Measurements from ENCODE around the gene L1TD1. TPM values are rescaled to one million over a fixed set of nuclear protein-coding genes. Genes with fewer than 3 reads are reported as not detected.
"Not testable (repeated sequence)": the region's sequence is repeated elsewhere in the genome, so short reads cannot be mapped to it uniquely, and the experiment has no call there.

L1TD1 gene
- total RNA-seq, 2 donors from 2014 or later, result 0.52 TPM; not detected in 1

DNA sequence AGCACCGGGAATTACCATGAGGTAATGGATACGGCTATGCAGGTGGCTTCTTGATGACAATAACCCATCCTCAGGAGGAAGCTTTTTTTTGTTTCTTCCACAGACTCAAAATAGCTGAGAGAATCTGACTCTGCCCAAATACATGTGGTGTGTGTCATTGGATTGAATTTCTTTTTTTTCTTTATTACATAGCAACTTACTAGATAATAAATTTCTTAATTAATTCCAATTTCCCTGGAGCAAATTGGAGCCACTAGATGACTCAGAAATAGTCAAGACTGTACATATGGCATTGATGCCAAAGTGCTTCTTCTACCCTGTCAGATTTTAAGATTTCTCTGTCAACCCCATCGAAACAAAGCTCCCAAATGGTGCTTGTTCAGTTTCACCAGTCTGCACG, 42.7 kb downstream of the L1TD1 start:
- Histone ChIP-seq H3K36me3 (replicated peaks in 1 of 2; ENCODE audit: insufficient read depth in 1 of 2, low read depth in 2 of 2) (no peaks in the 10 kb centered on the region), H3K27me3 (no peaks in the 10 kb centered on the region), H3K4me1 (peaks cover 12% of the 10 kb centered on the region), H3K9me3 (no peaks in the 10 kb centered on the region), H3K4me3 (no peak overlapping the region), H3K27ac (no peak overlapping the region)
- WGBS, 2 donors, result 93 to 96% methylated on average over 4 of the region's 4 CpGs
- intact Hi-C loops (cut with DNase I), result no loop called here
- TF ChIP-seq POLR2A (IDR thresholded peaks at IDR 0.05), result no peak
- TF ChIP-seq, protein P1, sequence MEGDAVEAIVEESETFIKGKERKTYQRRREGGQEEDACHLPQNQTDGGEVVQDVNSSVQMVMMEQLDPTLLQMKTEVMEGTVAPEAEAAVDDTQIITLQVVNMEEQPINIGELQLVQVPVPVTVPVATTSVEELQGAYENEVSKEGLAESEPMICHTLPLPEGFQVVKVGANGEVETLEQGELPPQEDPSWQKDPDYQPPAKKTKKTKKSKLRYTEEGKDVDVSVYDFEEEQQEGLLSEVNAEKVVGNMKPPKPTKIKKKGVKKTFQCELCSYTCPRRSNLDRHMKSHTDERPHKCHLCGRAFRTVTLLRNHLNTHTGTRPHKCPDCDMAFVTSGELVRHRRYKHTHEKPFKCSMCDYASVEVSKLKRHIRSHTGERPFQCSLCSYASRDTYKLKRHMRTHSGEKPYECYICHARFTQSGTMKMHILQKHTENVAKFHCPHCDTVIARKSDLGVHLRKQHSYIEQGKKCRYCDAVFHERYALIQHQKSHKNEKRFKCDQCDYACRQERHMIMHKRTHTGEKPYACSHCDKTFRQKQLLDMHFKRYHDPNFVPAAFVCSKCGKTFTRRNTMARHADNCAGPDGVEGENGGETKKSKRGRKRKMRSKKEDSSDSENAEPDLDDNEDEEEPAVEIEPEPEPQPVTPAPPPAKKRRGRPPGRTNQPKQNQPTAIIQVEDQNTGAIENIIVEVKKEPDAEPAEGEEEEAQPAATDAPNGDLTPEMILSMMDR (IDR thresholded peaks at IDR 0.05), result no peak
- ATAC-seq (no peak), DNase-seq (no peak)

GRCh38 chr1:62237950-62238374, 43.3 kb downstream of the L1TD1 start:
- Histone ChIP-seq H3K36me3 (replicated peaks in 1 of 2; ENCODE audit: insufficient read depth in 1 of 2, low read depth in 2 of 2) (no peaks in the 10 kb centered on the region), H3K9me3 (no peaks in the 10 kb centered on the region), H3K27ac (no peak overlapping the region), H3K4me3 (no peak overlapping the region), H3K4me1 (peaks cover 12% of the 10 kb centered on the region), H3K27me3 (no peaks in the 10 kb centered on the region)
- DNase-seq (no peak), ATAC-seq (no peak)
- TF ChIP-seq, protein P1 (IDR thresholded peaks at IDR 0.05), result no peak
- no peak for TF ChIP-seq POLR2A (IDR thresholded peaks at IDR 0.05)
- intact Hi-C loops (cut with DNase I), result no loop called here
- 75 to 83% methylated on average over 8 of the region's 8 CpGs for WGBS, 2 donors

GRCh38 chr1:62238507-62238906, 43.9 kb downstream of the L1TD1 start:
- Histone ChIP-seq H3K4me1 (peaks cover 12% of the 10 kb centered on the region), H3K9me3 (no peaks in the 10 kb centered on the region), H3K27ac (no peak overlapping the region), H3K27me3 (no peaks in the 10 kb centered on the region), H3K4me3 (no peak overlapping the region), H3K36me3 (replicated peaks in 1 of 2; ENCODE audit: insufficient read depth in 1 of 2, low read depth in 2 of 2) (no peaks in the 10 kb centered on the region)
- DNase-seq (no peak), ATAC-seq (no peak)
- intact Hi-C loops (cut with DNase I), result no loop called here
- WGBS, 2 donors, result 95 to 99% methylated on average over 9 of the region's 9 CpGs
- TF ChIP-seq, protein P1 (IDR thresholded peaks at IDR 0.05), result no peak
- no peak for TF ChIP-seq POLR2A (IDR thresholded peaks at IDR 0.05)

DNA sequence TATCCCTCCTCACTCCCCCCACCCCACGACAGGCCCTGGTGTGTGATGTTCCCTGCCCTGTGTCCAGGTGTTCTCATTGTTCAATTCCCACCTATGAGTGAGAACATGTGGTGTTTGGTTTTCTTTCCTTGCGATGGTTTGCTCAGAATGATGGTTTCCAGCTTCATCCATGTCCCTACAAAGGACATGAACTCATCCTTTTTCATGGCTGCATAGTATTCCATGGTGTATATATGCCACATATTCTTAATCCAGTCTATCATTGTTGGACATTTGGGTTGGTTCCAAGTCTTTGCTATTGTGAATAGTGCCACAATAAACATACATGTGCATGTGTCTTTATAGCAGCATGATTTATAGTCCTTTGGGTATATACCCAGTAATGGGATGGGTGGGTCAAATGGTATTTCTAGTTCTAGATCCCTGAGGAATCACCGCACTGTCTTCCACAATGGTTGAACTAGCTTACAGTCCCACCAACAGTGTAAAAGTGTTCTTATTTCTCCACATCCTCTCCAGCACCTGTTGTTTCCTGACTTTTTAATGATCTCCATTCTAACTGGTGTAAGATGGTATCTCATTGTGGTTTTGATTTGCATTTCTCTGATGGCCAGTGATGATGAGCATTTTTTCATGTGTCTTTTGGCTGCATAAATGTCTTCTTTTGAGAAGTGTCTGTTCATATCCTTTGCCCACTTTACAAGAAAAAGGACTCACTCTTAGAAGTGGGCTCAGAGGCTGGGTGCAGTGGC, 45.2 kb downstream of the L1TD1 start:
- H3K36me3 ChIP-seq (replicated peaks in 1 of 2; ENCODE audit: insufficient read depth in 1 of 2, low read depth in 2 of 2); H3K27ac ChIP-seq; DNase-seq; H3K27me3 ChIP-seq; H3K4me3 ChIP-seq; H3K9me3 ChIP-seq; ATAC-seq; intact Hi-C loops (cut with DNase I): not testable (repeated sequence)
- peaks cover 12% of the 10 kb centered on the region for H3K4me1 ChIP-seq
- WGBS, 2 donors, result 97 to 98% methylated on average over 3 of the region's 3 CpGs

GRCh38 chr1:62240651-62241370, 46.2 kb downstream of the L1TD1 start:
- Histone ChIP-seq H3K36me3 (replicated peaks in 1 of 2; ENCODE audit: insufficient read depth in 1 of 2, low read depth in 2 of 2) (no peaks in the 10 kb centered on the region), H3K9me3 (no peaks in the 10 kb centered on the region), H3K27ac (no peak overlapping the region), H3K4me3 (no peak overlapping the region), H3K27me3 (no peaks in the 10 kb centered on the region), H3K4me1 (peaks cover 12% of the 10 kb centered on the region)
- no peak for DNase-seq
- TF ChIP-seq POLR2A (IDR thresholded peaks at IDR 0.05), result no peak
- TF ChIP-seq, protein P1 (IDR thresholded peaks at IDR 0.05), result no peak
- no peak for ATAC-seq
- WGBS, 2 donors, result 64 to 75% methylated on average over 9 of the region's 9 CpGs
- intact Hi-C loops (cut with DNase I), result no loop called here

Measured in body of pancreas (tissue), 4 donors.